ENCODE data around the gene F10.

GRCh38 chr13:113141601-113141970 is 19.0 kb downstream of the F10 start:
- TF ChIP-seq TAF1 (conservative IDR thresholded peaks at IDR 0.05) (no peak), CTCF (IDR thresholded peaks at IDR 0.05; ENCODE audit: low read depth, low read length, missing input control) (no peak), YY1 (IDR thresholded peaks at IDR 0.05) (no peak), MAX (IDR thresholded peaks at IDR 0.05) (no peak), REST (IDR thresholded peaks at IDR 0.05) (no peak), RXRA (IDR thresholded peaks at IDR 0.05) (no peak), GABPA (IDR thresholded peaks at IDR 0.05 in 1 of 2, conservative IDR thresholded peaks at IDR 0.05 in 1 of 2) (no peak), JUND (IDR thresholded peaks at IDR 0.05) (no peak), RAD21 (IDR thresholded peaks at IDR 0.05) (no peak), EGR1 (IDR thresholded peaks at IDR 0.05; ENCODE audit: low read depth in 2 of 2) (no peak), FOXA1 (IDR thresholded peaks at IDR 0.05) (no peak), NR2F2 (IDR thresholded peaks at IDR 0.05) (no peak)
- TF ChIP-seq, protein P1, sequence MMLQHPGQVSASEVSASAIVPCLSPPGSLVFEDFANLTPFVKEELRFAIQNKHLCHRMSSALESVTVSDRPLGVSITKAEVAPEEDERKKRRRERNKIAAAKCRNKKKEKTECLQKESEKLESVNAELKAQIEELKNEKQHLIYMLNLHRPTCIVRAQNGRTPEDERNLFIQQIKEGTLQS (IDR thresholded peaks at IDR 0.05) = no peak
